ENCODE results near the gene MYL5. TPM values are rescaled to one million over a fixed set of nuclear protein-coding genes. Genes with fewer than 3 reads are reported as not detected.
A peak's percentile ranks its signal among the peaks of the same experiment; 100 is the strongest.

MYL5 gene
- polyA plus RNA-seq, 3 donors: 4.2 to 12.6 (median 7.2) TPM

DNA sequence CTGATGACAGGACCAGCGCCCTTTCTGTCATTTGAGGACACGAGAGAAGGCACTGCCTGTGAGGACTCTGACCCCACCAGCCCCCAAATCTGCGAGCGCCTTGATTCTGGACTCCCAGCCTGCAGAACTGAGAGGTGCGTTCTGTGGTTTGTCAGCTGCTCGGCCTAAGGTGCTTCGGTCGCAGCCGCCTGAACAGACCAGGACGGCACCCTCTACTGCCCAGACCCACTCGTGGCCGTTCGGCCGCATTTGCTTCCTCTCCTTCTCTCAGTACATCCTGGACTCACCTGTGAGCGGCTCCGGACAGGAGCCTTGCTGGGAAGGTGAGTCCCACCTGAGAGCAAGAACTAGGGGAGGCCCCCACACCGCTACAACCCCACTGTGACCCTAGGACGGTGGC, 39.7 kb downstream of the MYL5 start:
- Mint-ChIP-seq H3K9me3 (no peaks in the 10 kb centered on the region), H3K4me3 (no peak overlapping the region), H3K27ac (no peak overlapping the region), H3K4me1 (peaks cover 15% of the 10 kb centered on the region), H3K36me3 (peaks cover 19 to 40% of the 10 kb centered on the region in 2 donors), H3K27me3 (ENCODE audit: low read depth in 3 of 3) (peaks cover 0 to 3% (median 2%) of the 10 kb centered on the region in 3 donors)
- intact Hi-C loops (cut with micrococcal nuclease): no loop called here
- no peak overlapping the region for H3K27ac ChIP-seq (ENCODE audit: low read depth in 1 of 2, low read length in 2 of 2)
- H4K20me1 ChIP-seq (ENCODE audit: insufficient read depth, low read length): peaks cover 80% of the 10 kb centered on the region
- 98% methylated on average over 16 of the region's 18 CpGs for WGBS (ENCODE audit: insufficient coverage)
- H3K4me2 ChIP-seq (replicated peaks; ENCODE audit: extremely low read depth, low read length, poor library complexity, severe bottlenecking): no peak overlapping the region
- no peak overlapping the region for H3K9ac ChIP-seq (ENCODE audit: insufficient read depth, low read length, poor library complexity, severe bottlenecking)
- no peaks in the 10 kb centered on the region for H3K27me3 ChIP-seq (ENCODE audit: control insufficient read depth in 2 of 2, insufficient read depth in 2 of 2, low read length in 2 of 2)
- TF ChIP-seq, protein P1, sequence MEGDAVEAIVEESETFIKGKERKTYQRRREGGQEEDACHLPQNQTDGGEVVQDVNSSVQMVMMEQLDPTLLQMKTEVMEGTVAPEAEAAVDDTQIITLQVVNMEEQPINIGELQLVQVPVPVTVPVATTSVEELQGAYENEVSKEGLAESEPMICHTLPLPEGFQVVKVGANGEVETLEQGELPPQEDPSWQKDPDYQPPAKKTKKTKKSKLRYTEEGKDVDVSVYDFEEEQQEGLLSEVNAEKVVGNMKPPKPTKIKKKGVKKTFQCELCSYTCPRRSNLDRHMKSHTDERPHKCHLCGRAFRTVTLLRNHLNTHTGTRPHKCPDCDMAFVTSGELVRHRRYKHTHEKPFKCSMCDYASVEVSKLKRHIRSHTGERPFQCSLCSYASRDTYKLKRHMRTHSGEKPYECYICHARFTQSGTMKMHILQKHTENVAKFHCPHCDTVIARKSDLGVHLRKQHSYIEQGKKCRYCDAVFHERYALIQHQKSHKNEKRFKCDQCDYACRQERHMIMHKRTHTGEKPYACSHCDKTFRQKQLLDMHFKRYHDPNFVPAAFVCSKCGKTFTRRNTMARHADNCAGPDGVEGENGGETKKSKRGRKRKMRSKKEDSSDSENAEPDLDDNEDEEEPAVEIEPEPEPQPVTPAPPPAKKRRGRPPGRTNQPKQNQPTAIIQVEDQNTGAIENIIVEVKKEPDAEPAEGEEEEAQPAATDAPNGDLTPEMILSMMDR (IDR thresholded peaks at IDR 0.05): no peak
- no peak overlapping the region for H2AFZ ChIP-seq (ENCODE audit: insufficient read depth, low read depth, low read length, poor library complexity, severe bottlenecking)
- H3K36me3 ChIP-seq (replicated peaks in 1 of 2; ENCODE audit: control insufficient read depth in 1 of 2, insufficient read depth in 2 of 2, low read length in 2 of 2): peaks cover 7 to 36% of the 10 kb centered on the region in 2 donors
- H3K79me2 ChIP-seq (ENCODE audit: insufficient read depth, low read length): peaks cover 83% of the 10 kb centered on the region
- no peaks in the 10 kb centered on the region for H3K9me3 ChIP-seq (replicated peaks in 1 of 2; ENCODE audit: control insufficient read depth in 1 of 2, insufficient read depth in 1 of 2, low read length in 2 of 2)
- peaks cover 9 to 11% of the 10 kb centered on the region in 2 donors for H3K4me1 ChIP-seq (ENCODE audit: control insufficient read depth in 1 of 2, insufficient read depth in 2 of 2, low read length in 2 of 2)
- no peak overlapping the region for H3K4me3 ChIP-seq (replicated peaks in 1 of 3; ENCODE audit: low read depth in 2 of 3, low read length in 3 of 3)
- DNase-seq: no peak

DNA sequence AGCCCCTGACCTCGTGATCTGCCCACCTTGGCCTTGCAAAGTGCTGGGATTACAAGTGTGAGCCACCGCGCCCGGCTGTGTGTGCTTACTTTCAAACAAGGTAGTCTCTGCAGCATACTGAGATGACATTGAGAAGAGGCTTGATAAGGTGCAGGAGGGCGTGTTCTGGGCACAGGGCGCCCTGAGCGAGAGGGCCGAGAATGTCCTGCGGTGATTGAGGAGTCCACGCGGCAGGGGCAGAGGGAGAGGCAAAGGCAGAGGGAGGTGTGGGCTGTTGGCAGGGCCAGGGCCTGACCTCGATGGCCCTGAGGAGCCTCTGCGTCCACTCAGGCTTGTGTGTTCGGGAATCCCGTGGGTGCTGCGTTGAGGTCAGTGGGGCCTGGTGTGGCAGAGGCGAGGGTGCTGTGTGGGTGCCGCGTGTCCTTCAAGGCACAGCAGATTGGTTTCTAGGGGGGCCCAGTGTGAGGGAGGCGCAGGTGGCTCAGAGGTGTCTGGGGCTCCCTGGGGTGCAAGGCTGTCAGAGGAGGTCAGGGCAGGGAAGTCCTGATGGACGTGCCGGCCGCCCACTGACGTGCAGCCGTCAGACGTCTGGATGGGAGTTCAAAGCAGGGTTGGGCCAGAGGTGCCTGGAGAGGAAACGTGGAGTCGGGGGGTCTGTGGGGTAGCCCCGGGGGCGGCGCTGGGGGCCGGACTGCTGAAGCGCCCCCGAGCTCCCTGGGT, 43.4 kb downstream of the MYL5 start:
- no peak for DNase-seq
- TF ChIP-seq, protein P1 (IDR thresholded peaks at IDR 0.05): no peak

More for the DNA sequence above, 43.4 kb downstream of the MYL5 start:
- Histone ChIP-seq H3K4me1 (ENCODE audit: control insufficient read depth in 1 of 2, insufficient read depth in 2 of 2, low read length in 2 of 2) (no peaks in the 10 kb centered on the region), H3K9ac (ENCODE audit: insufficient read depth, low read length, poor library complexity, severe bottlenecking) (no peak overlapping the region), H3K27me3 (ENCODE audit: control insufficient read depth in 2 of 2, insufficient read depth in 2 of 2, low read length in 2 of 2) (no peaks in the 10 kb centered on the region), H3K27ac (ENCODE audit: low read depth in 1 of 2, low read length in 2 of 2) (no peak overlapping the region), H4K20me1 (ENCODE audit: insufficient read depth, low read length) (peaks cover 83% of the 10 kb centered on the region), H3K79me2 (ENCODE audit: insufficient read depth, low read length) (peaks cover 82% of the 10 kb centered on the region), H3K9me3 (replicated peaks in 1 of 2; ENCODE audit: control insufficient read depth in 1 of 2, insufficient read depth in 1 of 2, low read length in 2 of 2) (peaks cover 0 to 5% of the 10 kb centered on the region in 2 donors), H2AFZ (ENCODE audit: insufficient read depth, low read depth, low read length, poor library complexity, severe bottlenecking) (no peak overlapping the region), H3K4me3 (replicated peaks in 1 of 3; ENCODE audit: low read depth in 2 of 3, low read length in 3 of 3) (no peak overlapping the region), H3K4me2 (replicated peaks; ENCODE audit: extremely low read depth, low read length, poor library complexity, severe bottlenecking) (no peak overlapping the region), H3K36me3 (replicated peaks in 1 of 2; ENCODE audit: control insufficient read depth in 1 of 2, insufficient read depth in 2 of 2, low read length in 2 of 2) (peaks cover 12 to 42% of the 10 kb centered on the region in 2 donors)
- 95% methylated on average over 29 of the region's 34 CpGs for WGBS (ENCODE audit: insufficient coverage)
- peaks cover 0 to 2% (median 1%) of the 10 kb centered on the region in 3 donors for H3K27me3 Mint-ChIP-seq (ENCODE audit: low read depth in 3 of 3)
- H3K27ac Mint-ChIP-seq: peak overlapping the region in 2 of 7 donors; percentile 25 to 30
- H3K9me3 Mint-ChIP-seq: peaks cover 0 to 12% (median 8%) of the 10 kb centered on the region in 7 donors
- peaks cover 32 to 62% of the 10 kb centered on the region in 2 donors for H3K36me3 Mint-ChIP-seq
- intact Hi-C loops (cut with micrococcal nuclease): no loop called here
- no peak overlapping the region for H3K4me3 Mint-ChIP-seq
- peaks cover 17% of the 10 kb centered on the region for H3K4me1 Mint-ChIP-seq

Data from CD14-positive monocyte (primary cell).